C4-2B (cell line): ENCODE measurements around the gene SLC38A2.

Experiments
- CTCF ChIP-seq: fragments of 450-650 bp; conservative IDR thresholded peaks from 2 replicates; pipeline ENCODE4 v1.5.1; 2017; ENCODE audit warnings: mild to moderate bottlenecking
- ZFX ChIP-seq: fragments of 450-650 bp; IDR thresholded peaks from 2 replicates; pipeline ENCODE4 v1.6.1; 2017

GRCh38 chr12:46363582-46364299, 8.8 kb downstream of the SLC38A2 start:
- TF ChIP-seq CTCF (no peak), ZFX (no peak)
